HFFc6 (cell line): ENCODE measurements around the gene KDM5B. TPM values are rescaled to one million over a fixed set of nuclear protein-coding genes. Genes with fewer than 3 reads are reported as not detected.
A peak's percentile ranks its signal among the peaks of the same experiment; 100 is the strongest.

Experiments
- DNase-seq: peaks from one replicate; pipeline ENCODE4 v3.0.0-alpha.2; 2018
- H3K27ac Mint-ChIP-seq: 2 replicates; pipeline ENCODE4 v1.8.0; 2020; ENCODE audit warnings: mild to moderate bottlenecking, mixed read lengths
- H3K27me3 Mint-ChIP-seq: 2 replicates; pipeline ENCODE4 v1.8.0; 2021; ENCODE audit warnings: mild to moderate bottlenecking, moderate library complexity, mixed read lengths; ENCODE audit not compliant: insufficient read depth
- H3K36me3 Mint-ChIP-seq: 2 replicates; pipeline ENCODE4 v1.8.0; 2021; ENCODE audit warnings: low read depth, mixed read lengths
- H3K4me1 Mint-ChIP-seq: 2 replicates; pipeline ENCODE4 v1.8.0; 2020; ENCODE audit warnings: low read depth, mixed read lengths
- H3K4me3 Mint-ChIP-seq: 2 replicates; pipeline ENCODE4 v1.8.0; 2020; ENCODE audit warnings: mild to moderate bottlenecking, moderate library complexity, mixed read lengths
- H3K9me3 Mint-ChIP-seq: 2 replicates; pipeline ENCODE4 v1.8.0; 2020; ENCODE audit warnings: mild to moderate bottlenecking, mixed read lengths
- total RNA-seq, 6 experiments: library from RNA; stranded (reverse); fragmentation: NEBNext Ultra II Directional; extraction: Animal tissue kit (Norgen Biotek cat#: 25700); gene quantifications; 2 replicates in 1 of 6; 3 replicates in 5 of 6; pipeline ENCODE4 v1.2.3, GENCODE V29; 2021
- TF ChIP-seq, protein P1 (sequence below): fragments of 200-600 bp; sonication (generic); IDR thresholded peaks from 2 replicates; pipeline ENCODE4 v1.5.0; 2021; ENCODE audit warnings: antibody characterized with exemption, mild to moderate bottlenecking

Gene KDM5B
- total RNA-seq, 6 experiments from 2014 or later, result 48.1 to 65.5 (median 53.5) TPM

DNA sequence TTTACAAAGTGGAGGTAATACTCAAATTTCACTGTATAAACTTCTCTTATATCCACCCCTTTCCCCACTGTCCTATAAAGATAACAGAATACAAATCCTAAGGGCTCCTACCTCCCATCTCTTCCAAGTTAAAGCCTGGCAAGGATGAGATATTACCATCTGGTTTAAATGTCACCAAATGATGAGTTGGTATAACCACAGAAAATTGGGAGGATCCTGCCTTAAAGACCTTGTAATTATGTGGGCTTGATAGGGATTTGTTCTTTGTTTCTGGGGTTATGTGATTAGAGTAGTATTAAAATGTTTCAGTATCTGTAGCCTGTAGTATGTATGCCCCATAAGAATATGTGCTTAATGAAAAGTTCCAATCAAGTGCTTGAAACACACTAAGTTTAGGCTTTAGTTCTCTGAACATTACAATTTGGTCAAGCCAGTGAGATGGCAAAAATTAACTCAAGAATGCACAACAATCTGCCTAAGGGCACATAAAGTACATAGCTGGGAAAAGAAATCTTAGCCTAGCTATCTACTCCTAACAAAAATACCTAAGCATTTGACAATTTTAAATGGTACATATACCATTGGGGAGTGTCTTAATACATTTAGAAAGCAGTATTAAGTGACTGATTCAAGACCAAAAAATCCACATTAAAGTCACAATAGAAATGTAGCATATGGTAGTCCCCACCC lies 14.0 kb downstream of the KDM5B start:
- Mint-ChIP-seq H3K36me3 (no peaks in the 10 kb centered on the region), H3K27ac (peak overlapping the region; percentile 47), H3K27me3 (no peaks in the 10 kb centered on the region), H3K9me3 (no peaks in the 10 kb centered on the region), H3K4me1 (peaks cover 13% of the 10 kb centered on the region), H3K4me3 (no peak overlapping the region)
- peak; percentile 32 for DNase-seq
- TF ChIP-seq, protein P1, sequence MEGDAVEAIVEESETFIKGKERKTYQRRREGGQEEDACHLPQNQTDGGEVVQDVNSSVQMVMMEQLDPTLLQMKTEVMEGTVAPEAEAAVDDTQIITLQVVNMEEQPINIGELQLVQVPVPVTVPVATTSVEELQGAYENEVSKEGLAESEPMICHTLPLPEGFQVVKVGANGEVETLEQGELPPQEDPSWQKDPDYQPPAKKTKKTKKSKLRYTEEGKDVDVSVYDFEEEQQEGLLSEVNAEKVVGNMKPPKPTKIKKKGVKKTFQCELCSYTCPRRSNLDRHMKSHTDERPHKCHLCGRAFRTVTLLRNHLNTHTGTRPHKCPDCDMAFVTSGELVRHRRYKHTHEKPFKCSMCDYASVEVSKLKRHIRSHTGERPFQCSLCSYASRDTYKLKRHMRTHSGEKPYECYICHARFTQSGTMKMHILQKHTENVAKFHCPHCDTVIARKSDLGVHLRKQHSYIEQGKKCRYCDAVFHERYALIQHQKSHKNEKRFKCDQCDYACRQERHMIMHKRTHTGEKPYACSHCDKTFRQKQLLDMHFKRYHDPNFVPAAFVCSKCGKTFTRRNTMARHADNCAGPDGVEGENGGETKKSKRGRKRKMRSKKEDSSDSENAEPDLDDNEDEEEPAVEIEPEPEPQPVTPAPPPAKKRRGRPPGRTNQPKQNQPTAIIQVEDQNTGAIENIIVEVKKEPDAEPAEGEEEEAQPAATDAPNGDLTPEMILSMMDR, result no peak

DNA sequence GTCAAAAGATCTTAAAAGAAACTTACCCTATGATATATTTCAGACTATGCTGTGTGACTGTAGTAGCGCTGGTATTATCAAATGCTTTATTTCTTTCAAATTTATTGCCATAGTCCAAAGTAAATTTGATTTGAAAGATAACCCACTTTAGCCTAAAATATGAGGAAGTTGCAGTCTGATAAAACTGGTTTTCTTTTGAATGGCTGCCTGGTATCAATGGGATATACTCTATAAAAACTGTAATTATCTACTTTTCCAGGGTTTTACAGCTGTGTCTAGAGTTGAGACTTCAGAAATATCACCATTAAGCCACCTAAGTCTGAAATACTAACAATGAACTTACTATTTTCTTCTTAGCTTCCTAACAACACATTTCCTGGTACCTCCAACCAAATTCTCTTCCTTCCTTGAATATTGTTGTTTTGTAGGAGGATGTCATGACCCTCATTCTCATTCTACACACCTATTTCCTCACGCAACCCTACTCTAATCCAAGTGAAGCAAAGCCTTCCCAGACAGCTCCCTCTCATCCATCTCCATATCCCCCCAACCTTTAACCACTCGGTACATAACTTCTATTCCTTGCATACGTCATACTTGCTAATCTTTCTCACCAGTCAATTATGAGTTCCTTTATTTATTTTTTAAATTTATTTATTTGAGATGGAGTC lies 17.0 kb downstream of the KDM5B start:
- Mint-ChIP-seq H3K9me3 (no peaks in the 10 kb centered on the region), H3K27ac (no peak overlapping the region), H3K4me3 (no peak overlapping the region), H3K36me3 (no peaks in the 10 kb centered on the region), H3K27me3 (no peaks in the 10 kb centered on the region), H3K4me1 (peaks cover 17% of the 10 kb centered on the region)
- no peak for DNase-seq
- TF ChIP-seq, protein P1, result no peak

DNA sequence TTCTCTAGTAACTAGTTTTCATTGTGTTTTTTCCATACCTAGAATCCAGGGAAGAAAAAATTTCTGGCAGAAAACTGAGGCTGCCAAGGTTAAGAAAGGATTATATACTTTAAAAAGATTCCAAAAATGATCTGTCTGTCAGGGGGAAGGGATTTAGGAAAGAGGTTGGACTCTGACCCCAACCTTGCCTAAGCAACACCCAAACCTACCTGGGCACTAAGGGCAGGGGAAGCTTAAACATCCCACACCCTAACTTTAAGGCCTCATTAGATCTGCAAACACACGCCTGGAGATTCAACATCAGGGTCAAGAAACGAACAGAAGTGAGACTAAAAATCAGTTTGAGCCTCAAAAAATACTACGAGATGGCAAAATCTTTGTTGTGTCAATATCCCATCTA lies 19.4 kb downstream of the KDM5B start:
- peaks cover 22% of the 10 kb centered on the region for H3K4me1 Mint-ChIP-seq
- no peaks in the 10 kb centered on the region for H3K27me3 Mint-ChIP-seq
- no peaks in the 10 kb centered on the region for H3K36me3 Mint-ChIP-seq
- TF ChIP-seq, protein P1, result no peak
- DNase-seq, result no peak
- H3K27ac Mint-ChIP-seq, result no peak overlapping the region
- no peaks in the 10 kb centered on the region for H3K9me3 Mint-ChIP-seq
- H3K4me3 Mint-ChIP-seq, result no peak overlapping the region

DNA sequence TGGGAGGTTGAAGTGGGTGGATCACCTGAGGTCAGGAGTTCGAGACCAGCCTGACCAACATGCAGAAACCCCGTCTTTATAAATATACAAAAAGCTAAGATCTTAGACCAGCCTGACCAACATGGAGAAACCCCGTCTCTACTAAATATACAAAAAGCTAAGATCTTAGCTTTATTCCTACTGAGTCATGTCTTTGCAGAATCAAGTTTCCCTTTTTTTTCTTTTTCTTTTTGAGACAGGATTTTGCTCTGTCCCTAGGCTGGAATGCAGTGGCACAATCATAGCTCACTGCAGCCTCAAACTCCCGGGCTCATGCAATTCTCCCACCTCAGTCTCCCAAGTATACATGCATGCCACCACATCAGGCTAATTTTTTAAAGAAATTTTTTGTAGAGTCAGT lies 21.4 kb downstream of the KDM5B start:
- Mint-ChIP-seq H3K36me3 (no peaks in the 10 kb centered on the region), H3K9me3 (no peaks in the 10 kb centered on the region), H3K27ac (no peak overlapping the region), H3K4me1 (peaks cover 17% of the 10 kb centered on the region), H3K4me3 (no peak overlapping the region), H3K27me3 (no peaks in the 10 kb centered on the region)
- DNase-seq, result no peak
- TF ChIP-seq, protein P1, result no peak

DNA sequence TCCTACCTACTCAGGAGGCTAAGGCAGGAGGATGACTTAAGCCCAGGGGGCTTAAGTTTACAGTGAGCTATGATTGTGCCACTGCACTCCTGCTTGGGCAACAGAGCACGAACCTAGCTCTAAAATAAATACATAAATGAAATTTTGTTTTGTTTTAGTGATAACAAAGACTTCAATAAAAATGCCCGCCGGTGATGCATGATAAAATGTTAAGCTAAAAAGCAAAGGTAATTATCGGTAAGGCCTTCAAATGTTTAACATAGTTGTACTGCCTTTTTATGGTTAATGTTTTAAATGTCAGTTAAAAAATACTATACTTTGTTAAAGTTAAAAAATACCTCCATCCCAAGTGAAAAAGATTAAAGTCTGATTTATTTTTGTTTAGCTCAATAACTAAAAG lies 27.0 kb downstream of the KDM5B start:
- Mint-ChIP-seq H3K27ac (no peak overlapping the region), H3K9me3 (no peaks in the 10 kb centered on the region), H3K36me3 (no peaks in the 10 kb centered on the region), H3K4me1 (peaks cover 13% of the 10 kb centered on the region), H3K27me3 (no peaks in the 10 kb centered on the region), H3K4me3 (no peak overlapping the region)
- TF ChIP-seq, protein P1, result no peak
- no peak for DNase-seq
